Measurements from ENCODE around the gene FPR1. TPM values are rescaled to one million over a fixed set of nuclear protein-coding genes. Genes with fewer than 3 reads are reported as not detected.

Gene FPR1
- total RNA-seq, 8 experiments from 2014 or later = 0.36 to 0.97 (median 0.43) TPM; not detected in 5

DNA sequence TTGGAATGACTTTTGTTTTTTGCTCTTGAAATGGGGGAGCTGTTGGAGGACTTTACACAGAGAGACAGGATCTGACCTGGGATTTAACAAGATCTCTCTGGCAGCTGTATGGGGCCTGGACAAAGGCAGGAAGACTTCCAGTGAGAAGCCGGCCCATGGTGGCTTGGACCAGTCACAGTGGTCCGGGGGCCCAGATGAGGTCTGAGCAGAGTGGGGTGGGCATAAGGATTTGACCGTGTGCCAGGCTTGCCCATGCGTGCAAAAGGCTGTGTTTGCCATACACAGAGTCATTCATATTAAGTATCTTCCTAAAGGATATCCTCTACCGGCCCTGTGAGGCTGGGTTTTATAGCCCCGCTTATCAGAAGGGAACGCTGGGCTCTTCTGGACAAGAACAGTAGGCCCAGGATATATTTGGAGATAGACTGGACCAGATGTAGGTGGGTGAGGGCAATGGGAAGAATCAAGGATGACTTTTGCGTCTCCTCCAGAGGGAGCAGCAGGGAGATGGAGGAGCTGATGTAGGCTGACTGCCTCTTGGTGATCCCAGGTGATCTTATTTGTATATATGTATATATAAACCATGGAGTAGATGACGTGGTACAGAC lies 54.4 kb downstream of the FPR1 start:
- H3K4me1 ChIP-seq (replicated peaks in 1 of 2) = peaks cover 2 to 3% of the 10 kb centered on the region in 2 donors
- no peak overlapping the region for H3K27ac ChIP-seq
- 93 to 100% (median 99%) methylated on average over 1 to 5 of the region's 9 CpGs; no CpG with 5 or more reads in 4 of the 10 experiments for WGBS, 10 experiments
- no peak overlapping the region for H3K4me3 ChIP-seq
- no peak for ATAC-seq (replicated peaks in 6 of 8)
- in situ Hi-C loops (cut with MboI; ENCODE audit: low pct_unique_long_range_greater_than_20kb in 2 of 9, low sequenced_read_pairs in 9 of 9, unreplicated experiment in 9 of 9) = no loop called here

GRCh38 chr19:51696606-51697005 lies 55.1 kb downstream of the FPR1 start:
- Histone ChIP-seq H3K27ac (no peak overlapping the region), H3K4me3 (no peak overlapping the region), H3K4me1 (replicated peaks in 1 of 2) (peaks cover 8 to 10% of the 10 kb centered on the region in 2 donors)
- no peak for ATAC-seq (replicated peaks in 6 of 8)
- 66 to 100% (median 89%) methylated on average over 1 to 3 of the region's 3 CpGs; no CpG with 5 or more reads in 3 of the 10 experiments for WGBS, 10 experiments
- in situ Hi-C loops (cut with MboI; ENCODE audit: low pct_unique_long_range_greater_than_20kb in 2 of 9, low sequenced_read_pairs in 9 of 9, unreplicated experiment in 9 of 9) = no loop called here

Other genes starting within 250 kb of the FPR1 start
- not detected for gene SIGLEC6, start 220.2 kb downstream of the FPR1 start, total RNA-seq
- 1 to 10 TPM; 3.0 to 9.5 (median 6.0) TPM for gene ZNF175, start 180.6 kb downstream of the FPR1 start, total RNA-seq
- not detected for gene SIGLEC5, start 121.5 kb downstream of the FPR1 start, total RNA-seq
- gene SIGLEC14, start 105.1 kb downstream of the FPR1 start, total RNA-seq = under 1 TPM in 1 of 8 experiments, not detected in 7; 0.24 TPM
- gene SPACA6, start 58.5 kb downstream of the FPR1 start, total RNA-seq = 10 to 100 TPM in 4 of 8 experiments, 1 to 10 TPM in 4; 2.6 to 41.8 (median 9.5) TPM
- gene HAS1, start 27.9 kb downstream of the FPR1 start, total RNA-seq = 10 to 100 TPM in 1 of 8 experiments, 1 to 10 TPM in 2, under 1 TPM in 3, not detected in 2; 0.22 to 23.8 (median 1.7) TPM
- gene FPR2, start 9.3 kb upstream of the FPR1 start, total RNA-seq = under 1 TPM in 3 of 8 experiments, not detected in 5; 0.15 to 0.33 (median 0.21) TPM
- gene FPR3, start 43.3 kb upstream of the FPR1 start, total RNA-seq = under 1 TPM in 6 of 8 experiments, not detected in 2; 0.05 to 0.64 (median 0.21) TPM
- gene ZNF577, start 136.1 kb upstream of the FPR1 start, total RNA-seq = 10 to 100 TPM; 13.1 to 32.0 (median 18.7) TPM
- gene ZNF649, start 153.1 kb upstream of the FPR1 start, total RNA-seq = 10 to 100 TPM in 7 of 8 experiments, 1 to 10 TPM in 1; 8.8 to 23.1 (median 17.3) TPM
- gene ZNF613, start 175.6 kb upstream of the FPR1 start, total RNA-seq = 1 to 10 TPM; 4.2 to 8.5 (median 6.8) TPM
- gene ZNF350, start 235.0 kb upstream of the FPR1 start, total RNA-seq = 10 to 100 TPM in 3 of 8 experiments, 1 to 10 TPM in 5; 2.8 to 18.3 (median 7.2) TPM

Measured in motor neuron (in vitro differentiated cells).